MM.1S (cell line): ENCODE measurements around the gene KRTAP4-16.
"Not testable (repeated sequence)": the region's sequence is repeated elsewhere in the genome, so short reads cannot be mapped to it uniquely, and the experiment has no call there.

ENCODE experiments used
- DNase-seq: peaks from one replicate; pipeline ENCODE4 v3.0.0-alpha.2; 2015
- H2AFZ ChIP-seq: fragments of 300-600 bp; sonication (generic); 2 replicates; pipeline ENCODE4 v1.6.0; 2016; ENCODE audit warnings: antibody characterized with exemption, low read length
- H3F3A ChIP-seq: fragments of 300-600 bp; sonication (generic); 2 replicates; pipeline ENCODE4 v1.6.1; 2016; ENCODE audit warnings: mild to moderate bottlenecking, antibody characterized with exemption, low read length, moderate library complexity, mixed read lengths; ENCODE audit not compliant: insufficient read depth
- H3K27ac ChIP-seq: fragments of 300-600 bp; sonication (generic); 2 replicates; pipeline ENCODE4 v1.5.1; 2016; ENCODE audit warnings: mild to moderate bottlenecking, low read length
- H3K27me3 ChIP-seq: fragments of 300-600 bp; sonication (generic); replicated peaks from 2 replicates; pipeline ENCODE4 v1.6.0; 2016; ENCODE audit warnings: low read length; ENCODE audit not compliant: insufficient read depth
- H3K36me3 ChIP-seq: fragments of 300-600 bp; sonication (generic); replicated peaks from 2 replicates; pipeline ENCODE4 v1.6.1; 2016; ENCODE audit warnings: mild to moderate bottlenecking, low read length, mixed read lengths; ENCODE audit not compliant: insufficient read depth
- H3K4me1 ChIP-seq: fragments of 300-600 bp; sonication (generic); 2 replicates; pipeline ENCODE4 v1.6.1; 2016; ENCODE audit warnings: low read length, mixed read lengths
- H3K4me2 ChIP-seq: fragments of 300-600 bp; sonication (generic); 2 replicates; pipeline ENCODE4 v1.6.0; 2016; ENCODE audit warnings: low read depth, low read length
- H3K4me3 ChIP-seq: fragments of 300-600 bp; sonication (generic); 2 replicates; pipeline ENCODE4 v1.5.1; 2016; ENCODE audit warnings: low read length, mixed read lengths
- H3K79me2 ChIP-seq: fragments of 300-600 bp; sonication (generic); 2 replicates; pipeline ENCODE4 v1.6.1; 2016; ENCODE audit warnings: mixed run types, low read length, mixed read lengths
- H3K9ac ChIP-seq: fragments of 300-600 bp; sonication (generic); 2 replicates; pipeline ENCODE4 v1.6.1; 2016; ENCODE audit warnings: low read length, mixed read lengths
- H3K9me2 ChIP-seq: fragments of 300-600 bp; sonication (generic); replicated peaks from 2 replicates; pipeline ENCODE4 v1.6.1; 2016; ENCODE audit warnings: mild to moderate bottlenecking, low read length, mixed read lengths; ENCODE audit not compliant: insufficient read depth
- H3K9me3 ChIP-seq: fragments of 300-600 bp; sonication (generic); replicated peaks from 2 replicates; pipeline ENCODE4 v1.6.1; 2016; ENCODE audit warnings: mild to moderate bottlenecking, low read length, mixed read lengths; ENCODE audit not compliant: insufficient read depth
- H4K20me1 ChIP-seq: fragments of 300-600 bp; sonication (generic); 2 replicates; pipeline ENCODE4 v1.6.1; 2016; ENCODE audit warnings: mild to moderate bottlenecking, low read length, moderate library complexity, mixed read lengths; ENCODE audit not compliant: insufficient read depth
- EZH2 ChIP-seq: fragments of 300-600 bp; sonication (generic); optimal IDR thresholded peaks from 2 replicates; pipeline ENCODE3; 2017; ENCODE audit warnings: low read depth, mild to moderate bottlenecking, antibody characterized with exemption, low read length, mixed read lengths
- EZH2phosphoT487 ChIP-seq: fragments of 300-600 bp; sonication (generic); IDR thresholded peaks from 2 replicates; pipeline ENCODE4 v1.6.1; 2018; ENCODE audit warnings: antibody characterized with exemption, low read length
- TF ChIP-seq, protein P1 (sequence below): fragments of 300-600 bp; sonication (generic); IDR thresholded peaks from 2 replicates; pipeline ENCODE4 v1.5.1; 2016; ENCODE audit warnings: antibody characterized with exemption, low read length, mixed read lengths

The KRTAP4-16 gene

DNA sequence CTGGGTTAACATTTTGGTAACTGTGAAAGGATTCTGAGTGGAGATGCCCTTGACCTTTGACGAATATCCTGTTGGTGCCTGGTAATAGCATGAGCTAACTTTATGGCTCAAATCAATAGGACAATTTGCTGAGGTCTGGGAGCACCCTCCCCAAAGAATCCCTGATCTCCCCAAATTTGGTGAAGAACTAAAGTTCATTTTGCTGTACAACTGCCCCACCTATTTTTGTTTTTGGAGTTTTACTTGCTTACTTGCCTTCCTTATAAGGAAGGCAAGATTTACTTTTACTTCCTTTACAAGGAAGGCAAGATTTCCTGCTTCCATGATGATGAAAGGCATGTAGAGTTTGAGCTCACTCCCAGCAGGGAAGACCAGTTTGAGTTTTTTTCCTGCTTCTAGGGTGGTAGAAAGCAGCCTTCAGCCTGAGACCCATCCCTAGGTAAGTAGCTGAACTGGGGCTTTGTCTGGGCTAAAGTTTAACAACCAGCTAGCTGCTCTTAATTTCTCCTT is 6.0 kb upstream of the KRTAP4-16 start:
- no peaks in the 10 kb centered on the region for H3F3A ChIP-seq
- DNase-seq, result no peak
- H3K36me3 ChIP-seq, result no peaks in the 10 kb centered on the region
- H3K9me3 ChIP-seq, result no peaks in the 10 kb centered on the region
- no peaks in the 10 kb centered on the region for H3K27me3 ChIP-seq
- no peak overlapping the region for H3K4me2 ChIP-seq
- H3K9ac ChIP-seq, result no peak overlapping the region
- no peak overlapping the region for H3K4me3 ChIP-seq
- no peaks in the 10 kb centered on the region for H3K9me2 ChIP-seq
- no peak overlapping the region for H2AFZ ChIP-seq
- H3K27ac ChIP-seq, result no peak overlapping the region
- no peak for TF ChIP-seq EZH2
- TF ChIP-seq, protein P1, sequence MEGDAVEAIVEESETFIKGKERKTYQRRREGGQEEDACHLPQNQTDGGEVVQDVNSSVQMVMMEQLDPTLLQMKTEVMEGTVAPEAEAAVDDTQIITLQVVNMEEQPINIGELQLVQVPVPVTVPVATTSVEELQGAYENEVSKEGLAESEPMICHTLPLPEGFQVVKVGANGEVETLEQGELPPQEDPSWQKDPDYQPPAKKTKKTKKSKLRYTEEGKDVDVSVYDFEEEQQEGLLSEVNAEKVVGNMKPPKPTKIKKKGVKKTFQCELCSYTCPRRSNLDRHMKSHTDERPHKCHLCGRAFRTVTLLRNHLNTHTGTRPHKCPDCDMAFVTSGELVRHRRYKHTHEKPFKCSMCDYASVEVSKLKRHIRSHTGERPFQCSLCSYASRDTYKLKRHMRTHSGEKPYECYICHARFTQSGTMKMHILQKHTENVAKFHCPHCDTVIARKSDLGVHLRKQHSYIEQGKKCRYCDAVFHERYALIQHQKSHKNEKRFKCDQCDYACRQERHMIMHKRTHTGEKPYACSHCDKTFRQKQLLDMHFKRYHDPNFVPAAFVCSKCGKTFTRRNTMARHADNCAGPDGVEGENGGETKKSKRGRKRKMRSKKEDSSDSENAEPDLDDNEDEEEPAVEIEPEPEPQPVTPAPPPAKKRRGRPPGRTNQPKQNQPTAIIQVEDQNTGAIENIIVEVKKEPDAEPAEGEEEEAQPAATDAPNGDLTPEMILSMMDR, result no peak
- TF ChIP-seq EZH2phosphoT487, result no peak
- H4K20me1 ChIP-seq, result no peaks in the 10 kb centered on the region
- H3K79me2 ChIP-seq, result no peaks in the 10 kb centered on the region
- no peaks in the 10 kb centered on the region for H3K4me1 ChIP-seq

DNA sequence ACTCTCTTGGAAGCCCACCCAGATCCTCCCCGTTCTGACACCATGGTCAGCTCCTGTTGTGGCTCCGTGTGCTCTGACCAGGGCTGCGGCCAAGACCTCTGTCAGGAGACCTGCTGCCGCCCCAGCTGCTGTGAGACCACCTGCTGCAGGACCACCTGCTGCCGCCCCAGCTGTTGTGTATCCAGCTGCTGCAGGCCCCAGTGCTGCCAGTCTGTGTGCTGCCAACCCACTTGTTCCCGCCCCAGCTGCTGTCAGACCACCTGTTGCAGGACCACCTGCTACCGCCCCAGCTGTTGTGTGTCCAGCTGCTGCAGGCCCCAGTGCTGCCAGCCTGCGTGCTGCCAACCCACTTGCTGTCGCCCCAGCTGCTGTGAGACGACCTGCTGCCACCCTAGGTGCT is 3.3 kb upstream of the KRTAP4-16 start, which contains the start of gene KRTAP4-9:
TSS of gene KRTAP4-9 (plus strand) at position 43 of the 400 bp plus-strand sequence. CDS start at position 43, 0 bp downstream.
- not testable (repeated sequence) for H3K27ac ChIP-seq, H2AFZ ChIP-seq, DNase-seq, H3K4me3 ChIP-seq, H4K20me1 ChIP-seq, H3F3A ChIP-seq, H3K9ac ChIP-seq, H3K27me3 ChIP-seq, H3K79me2 ChIP-seq, H3K9me2 ChIP-seq, H3K9me3 ChIP-seq, H3K36me3 ChIP-seq, H3K4me1 ChIP-seq, H3K4me2 ChIP-seq

- not testable (repeated sequence) for H3K9ac ChIP-seq, H3K36me3 ChIP-seq, DNase-seq, H3K4me3 ChIP-seq, H3K9me2 ChIP-seq, H2AFZ ChIP-seq, H3K79me2 ChIP-seq, H3K9me3 ChIP-seq, H3K4me1 ChIP-seq, H3F3A ChIP-seq, H3K4me2 ChIP-seq, H3K27ac ChIP-seq, H4K20me1 ChIP-seq, H3K27me3 ChIP-seq
Observed at GRCh38 chr17:41104386-41105038, 2.5 kb upstream of the KRTAP4-16 start.

DNA sequence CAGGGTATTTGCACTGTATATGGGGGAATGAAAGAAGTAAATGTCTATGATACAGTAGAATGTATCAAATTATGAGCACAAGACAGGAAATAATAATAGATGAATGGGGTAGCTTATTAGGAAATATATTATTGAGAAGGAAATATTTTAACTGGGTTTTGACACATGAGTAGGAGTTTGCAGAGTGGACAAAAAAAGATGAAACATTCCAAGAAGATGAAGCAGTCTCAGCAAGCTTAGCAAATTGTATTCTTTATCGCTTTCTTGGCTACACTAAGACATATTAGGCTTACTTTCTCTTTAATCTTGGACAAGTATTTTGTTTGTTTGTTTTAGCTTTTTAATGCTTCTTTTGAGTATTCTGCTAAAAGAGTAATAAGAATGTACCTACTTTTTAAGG is 1.9 kb upstream of the KRTAP4-16 start:
- TF ChIP-seq, protein P1, result no peak
- TF ChIP-seq EZH2, result no peak
- TF ChIP-seq EZH2phosphoT487, result no peak
- Histone ChIP-seq H3K9ac (no peak overlapping the region), H3K27me3 (no peaks in the 10 kb centered on the region), H3K79me2 (no peaks in the 10 kb centered on the region), H3K9me2 (no peaks in the 10 kb centered on the region), H3K27ac (no peak overlapping the region), H2AFZ (no peak overlapping the region), H3K4me3 (no peak overlapping the region), H3K4me1 (no peaks in the 10 kb centered on the region), H4K20me1 (no peaks in the 10 kb centered on the region), H3K9me3 (no peaks in the 10 kb centered on the region), H3K36me3 (no peaks in the 10 kb centered on the region), H3F3A (no peaks in the 10 kb centered on the region), H3K4me2 (no peak overlapping the region)
- DNase-seq, result no peak

GRCh38 chr17:41099682-41100480 is 2.1 kb downstream of the KRTAP4-16 start:
- H4K20me1 ChIP-seq, result not testable (repeated sequence)

More at GRCh38 chr17:41099682-41100480, 2.1 kb downstream of the KRTAP4-16 start:
- not testable (repeated sequence) for H3K4me3 ChIP-seq, DNase-seq, H3K4me2 ChIP-seq, H3F3A ChIP-seq, H3K9me2 ChIP-seq, H2AFZ ChIP-seq, H3K27ac ChIP-seq, H3K79me2 ChIP-seq, H3K36me3 ChIP-seq, H3K9me3 ChIP-seq, H3K27me3 ChIP-seq, H3K4me1 ChIP-seq, H3K9ac ChIP-seq
